WTC11 (cell line): ENCODE measurements around the gene HMGCL. TPM values are rescaled to one million over a fixed set of nuclear protein-coding genes. Genes with fewer than 3 reads are reported as not detected.
"Not testable (repeated sequence)": the region's sequence is repeated elsewhere in the genome, so short reads cannot be mapped to it uniquely, and the experiment has no call there.

Experiments used
- ATAC-seq: fragments of 200-7000 bp; cut with Tn5 transposase; 2 replicates; pipeline ENCODE4 v1.10.0; 2021; ENCODE audit warnings: mild to moderate bottlenecking, moderate library complexity
- CTCF ChIA-PET: fragments of 300-600 bp; sonication (Branson Sonifier 250); formaldehyde crosslinking; loops from one replicate; lab custom pipeline; 2021; ENCODE audit warnings: antibody characterized with exemption; lab: Charles Lee
- POLR2A ChIA-PET: fragments of 350-600 bp; sonication (Branson Sonifier 250); formaldehyde crosslinking; loops from one replicate; lab custom pipeline; 2021; ENCODE audit warnings: antibody characterized with exemption; lab: Charles Lee
- DNase-seq: peaks from one replicate; pipeline ENCODE4 v3.0.0; 2021; ENCODE audit warnings: low spot score
- H3K27ac Mint-ChIP-seq: 2 replicates; pipeline ENCODE4 v1.8.0; 2021; ENCODE audit warnings: mixed read lengths
- H3K27me3 Mint-ChIP-seq: 2 replicates; pipeline ENCODE4 v1.8.0; 2021; ENCODE audit warnings: low read depth, mild to moderate bottlenecking, moderate library complexity, mixed read lengths
- H3K36me3 Mint-ChIP-seq: 2 replicates; pipeline ENCODE4 v1.8.0; 2021; ENCODE audit warnings: mixed read lengths
- H3K4me1 Mint-ChIP-seq: 2 replicates; pipeline ENCODE4 v1.8.0; 2022; ENCODE audit warnings: mixed read lengths
- H3K4me3 Mint-ChIP-seq: 2 replicates; pipeline ENCODE4 v1.8.0; 2021; ENCODE audit warnings: mild to moderate bottlenecking, moderate library complexity, mixed read lengths
- H3K9me3 Mint-ChIP-seq: 2 replicates; pipeline ENCODE4 v1.8.0; 2021; ENCODE audit warnings: mixed read lengths
- ATF6 ChIP-seq: sonication (generic); formaldehyde crosslinking; IDR thresholded peaks from 2 replicates; pipeline ENCODE4 v1.8.1; 2023; ENCODE audit warnings: mild to moderate bottlenecking, missing genetic modification reagents
- JUN ChIP-seq: sonication (generic); formaldehyde crosslinking; IDR thresholded peaks from 2 replicates; pipeline ENCODE4 v1.8.0; 2023; ENCODE audit warnings: mild to moderate bottlenecking, missing genetic modification reagents
- MXD4 ChIP-seq: fragments of 250-450 bp; sonication (Bioruptor Pico); IDR thresholded peaks from 2 replicates; pipeline ENCODE4 v1.8.0; 2021; ENCODE audit warnings: mild to moderate bottlenecking, moderate library complexity, borderline replicate concordance
- MYBL2 ChIP-seq: sonication (generic); formaldehyde crosslinking; IDR thresholded peaks from 2 replicates; pipeline ENCODE4 v1.8.1; 2023; ENCODE audit warnings: mild to moderate bottlenecking, moderate library complexity, missing genetic modification reagents
- NFATC4 ChIP-seq: fragments of 250-450 bp; sonication (Bioruptor Pico); IDR thresholded peaks from 2 replicates; pipeline ENCODE4 v1.9.0; 2021; ENCODE audit warnings: mild to moderate bottlenecking
- NR2C2 ChIP-seq: sonication (generic); formaldehyde crosslinking; IDR thresholded peaks from 2 replicates; pipeline ENCODE4 v1.8.0; 2022; ENCODE audit warnings: mild to moderate bottlenecking, missing genetic modification reagents
- USF2 ChIP-seq: sonication (generic); formaldehyde crosslinking; IDR thresholded peaks from 2 replicates; pipeline ENCODE4 v1.8.1; 2023; ENCODE audit warnings: mild to moderate bottlenecking, missing genetic modification reagents, moderate library complexity
- ZNF138 ChIP-seq: sonication (generic); formaldehyde crosslinking; conservative IDR thresholded peaks from 2 replicates; pipeline ENCODE4 v1.8.1; 2022; ENCODE audit warnings: mild to moderate bottlenecking, moderate library complexity, missing genetic modification reagents
- total RNA-seq: library from RNA; stranded (reverse); gene quantifications from 3 replicates; pipeline ENCODE4 v1.2.3, GENCODE V29; 2021
- TF ChIP-seq, protein P1 (sequence below): sonication (generic); formaldehyde crosslinking; IDR thresholded peaks from 2 replicates; pipeline ENCODE4 v1.8.1; 2022; ENCODE audit warnings: mild to moderate bottlenecking, moderate library complexity, missing genetic modification reagents
- TF ChIP-seq, protein P2 (sequence below): sonication (generic); formaldehyde crosslinking; conservative IDR thresholded peaks from 2 replicates; pipeline ENCODE4 v1.8.1; 2022; ENCODE audit warnings: mild to moderate bottlenecking, missing genetic modification reagents

Gene HMGCL
- total RNA-seq, 1 experiment from 2014 or later = 22.7 TPM

DNA sequence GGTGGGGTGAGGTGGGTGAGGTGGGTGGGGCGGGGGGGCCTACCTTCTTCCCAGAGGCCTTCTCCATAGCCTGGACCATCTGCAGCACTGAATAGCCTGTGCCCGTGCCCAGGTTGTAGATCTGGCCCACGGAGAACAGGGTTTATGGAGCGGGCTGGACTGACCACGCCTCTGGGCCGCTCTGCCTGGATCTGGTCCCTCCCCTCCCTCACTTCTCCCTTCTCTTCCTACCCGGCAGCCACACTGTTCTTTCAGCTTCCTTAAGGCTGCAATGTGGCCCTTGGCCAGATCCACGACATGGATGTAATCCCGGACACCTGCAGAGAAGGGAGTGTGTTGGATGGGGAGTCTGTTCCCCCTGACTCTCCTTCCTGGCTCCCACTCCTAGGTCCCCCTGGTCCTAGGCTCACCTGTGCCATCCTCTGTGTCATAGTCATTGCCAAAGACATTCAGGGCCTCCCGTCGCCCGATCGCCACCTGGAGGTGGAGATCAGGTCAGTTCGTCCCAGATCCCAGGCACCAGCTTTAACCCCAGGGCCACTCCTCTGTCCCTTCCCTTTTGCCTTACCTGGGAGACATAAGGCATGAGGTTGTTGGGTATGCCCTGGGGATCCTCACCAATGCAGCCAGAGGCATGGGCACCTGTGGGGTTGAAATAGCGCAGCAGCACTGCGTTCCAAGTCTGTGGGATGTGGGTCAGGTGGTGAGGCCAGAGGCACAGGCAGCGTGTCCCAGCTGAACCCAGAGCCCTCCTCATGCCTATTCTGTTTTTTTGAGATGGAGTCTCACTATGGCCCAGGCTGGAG is 28.6 kb downstream of the HMGCL start:
- Mint-ChIP-seq H3K4me3 (no peak overlapping the region), H3K27me3 (peaks cover 6% of the 10 kb centered on the region), H3K36me3 (peaks cover 13% of the 10 kb centered on the region), H3K27ac (0 out of 2 replicates have a peak overlapping the region, but pooled peaks have one; percentile 19), H3K9me3 (no peaks in the 10 kb centered on the region), H3K4me1 (peaks cover 19% of the 10 kb centered on the region)
- POLR2A ChIA-PET = no interaction called here
- ATAC-seq (peak; percentile 3; the same call in 1 of the 2 replicates), DNase-seq (peak; percentile 52)
- CTCF ChIA-PET = interaction anchor here (0.9 to 7.8 kb wide), 7 partner anchors 13 to 159 kb away, joined by 3 to 109 read pairs (median 4); partner anchors contain the start of gene PITHD1
- TF ChIP-seq ZNF138 (CRISPR knock-in tag) (no peak), MYBL2 (CRISPR knock-in tag) (no peak), MXD4 (CRISPR knock-in tag) (no peak), JUN (no peak), NFATC4 (CRISPR knock-in tag) (no peak), ATF6 (no peak)

GRCh38 chr1:23795676-23796465 is 29.4 kb downstream of the HMGCL start:
- H3K36me3 Mint-ChIP-seq = peaks cover 13% of the 10 kb centered on the region
- POLR2A ChIA-PET = interaction anchor here (0.7 kb wide), 1 partner anchor 30 kb away, joined by 3 read pairs; no protein-coding TSS in a partner anchor
- no peak overlapping the region for H3K27ac Mint-ChIP-seq
- CTCF ChIA-PET = interaction anchor here (1.7 to 7.8 kb wide), 3 partner anchors 14 to 25 kb away, joined by 5 to 109 read pairs (median 64); no protein-coding TSS in a partner anchor
- no peaks in the 10 kb centered on the region for H3K9me3 Mint-ChIP-seq
- no peak for ATAC-seq
- no peak for DNase-seq
- TF ChIP-seq USF2 (CRISPR knock-in tag) (no peak), JUN (no peak), NR2C2 (CRISPR knock-in tag) (no peak)
- TF ChIP-seq, protein P1, sequence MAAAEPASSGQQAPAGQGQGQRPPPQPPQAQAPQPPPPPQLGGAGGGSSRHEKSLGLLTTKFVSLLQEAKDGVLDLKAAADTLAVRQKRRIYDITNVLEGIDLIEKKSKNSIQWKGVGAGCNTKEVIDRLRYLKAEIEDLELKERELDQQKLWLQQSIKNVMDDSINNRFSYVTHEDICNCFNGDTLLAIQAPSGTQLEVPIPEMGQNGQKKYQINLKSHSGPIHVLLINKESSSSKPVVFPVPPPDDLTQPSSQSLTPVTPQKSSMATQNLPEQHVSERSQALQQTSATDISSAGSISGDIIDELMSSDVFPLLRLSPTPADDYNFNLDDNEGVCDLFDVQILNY (CRISPR knock-in tag) = no peak
- TF ChIP-seq, protein P2, sequence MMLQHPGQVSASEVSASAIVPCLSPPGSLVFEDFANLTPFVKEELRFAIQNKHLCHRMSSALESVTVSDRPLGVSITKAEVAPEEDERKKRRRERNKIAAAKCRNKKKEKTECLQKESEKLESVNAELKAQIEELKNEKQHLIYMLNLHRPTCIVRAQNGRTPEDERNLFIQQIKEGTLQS (CRISPR knock-in tag) = no peak
- peaks cover 20% of the 10 kb centered on the region for H3K4me1 Mint-ChIP-seq
- H3K27me3 Mint-ChIP-seq = no peaks in the 10 kb centered on the region
- no peak overlapping the region for H3K4me3 Mint-ChIP-seq

- ChIA-PET CTCF (interaction anchor here (1.1 to 2.2 kb wide), 3 partner anchors 16 to 43 kb away, joined by 3 to 8 read pairs (median 3); partner anchors contain the start of gene PITHD1), POLR2A (interaction anchor here (0.7 to 1.2 kb wide), 2 partner anchors 17 to 31 kb away, joined by 3 read pairs; partner anchors contain the start of gene PITHD1)
- not testable (repeated sequence) for H3K4me3 Mint-ChIP-seq, ATAC-seq, H3K27ac Mint-ChIP-seq, DNase-seq, H3K27me3 Mint-ChIP-seq, H3K9me3 Mint-ChIP-seq
- peaks cover 23% of the 10 kb centered on the region for H3K4me1 Mint-ChIP-seq
- H3K36me3 Mint-ChIP-seq = peaks cover 13% of the 10 kb centered on the region
Observed at GRCh38 chr1:23794732-23795182, 30.5 kb downstream of the HMGCL start.
